ENCODE results near the gene ZIC1.

The ZIC1 gene

DNA sequence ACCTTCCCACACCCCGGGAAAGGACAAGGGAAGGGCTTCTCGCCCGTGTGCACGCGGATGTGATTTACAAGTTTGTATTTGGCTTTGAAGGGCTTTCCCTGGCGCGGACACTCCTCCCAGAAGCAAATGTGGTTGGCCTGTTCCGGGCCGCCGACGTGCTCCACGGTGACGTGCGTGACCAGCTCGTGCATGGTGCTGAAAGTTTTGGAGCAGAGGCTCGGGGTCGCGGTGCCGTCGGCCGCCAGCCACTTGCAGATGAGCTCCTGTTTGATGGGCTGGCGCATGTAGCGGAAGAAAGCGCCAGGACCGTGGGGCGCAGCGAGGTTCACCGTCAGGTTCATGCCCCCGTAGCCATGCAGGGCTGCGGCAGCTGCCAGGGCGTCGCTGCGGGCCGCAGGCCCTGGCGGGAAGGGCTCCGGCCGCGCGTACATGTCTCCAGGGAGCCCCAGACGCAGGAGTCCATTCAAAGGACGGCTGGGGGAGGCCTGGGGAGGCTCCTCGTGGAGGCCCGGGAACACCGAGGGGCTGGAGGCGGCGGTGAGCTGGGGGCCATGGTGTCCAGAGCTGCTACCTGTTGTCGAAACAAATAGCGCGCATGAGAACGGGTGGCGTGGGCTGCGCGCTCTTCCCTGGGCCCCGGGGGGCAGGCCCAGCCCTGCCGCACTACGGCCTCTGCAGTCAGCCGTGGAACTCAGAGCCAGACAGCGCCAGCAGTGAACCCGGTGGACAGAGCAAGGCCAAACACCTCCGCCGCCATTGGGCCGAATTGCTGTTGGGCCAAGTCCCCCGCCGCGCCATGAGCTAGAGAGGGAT, 13.1 kb upstream of the ZIC1 start:
- DNase-seq (ENCODE audit: low spot score) = no peak

- DNase-seq (ENCODE audit: low spot score) = no peak
Observed at GRCh38 chr3:147396712-147397046, 12.5 kb upstream of the ZIC1 start.

DNA sequence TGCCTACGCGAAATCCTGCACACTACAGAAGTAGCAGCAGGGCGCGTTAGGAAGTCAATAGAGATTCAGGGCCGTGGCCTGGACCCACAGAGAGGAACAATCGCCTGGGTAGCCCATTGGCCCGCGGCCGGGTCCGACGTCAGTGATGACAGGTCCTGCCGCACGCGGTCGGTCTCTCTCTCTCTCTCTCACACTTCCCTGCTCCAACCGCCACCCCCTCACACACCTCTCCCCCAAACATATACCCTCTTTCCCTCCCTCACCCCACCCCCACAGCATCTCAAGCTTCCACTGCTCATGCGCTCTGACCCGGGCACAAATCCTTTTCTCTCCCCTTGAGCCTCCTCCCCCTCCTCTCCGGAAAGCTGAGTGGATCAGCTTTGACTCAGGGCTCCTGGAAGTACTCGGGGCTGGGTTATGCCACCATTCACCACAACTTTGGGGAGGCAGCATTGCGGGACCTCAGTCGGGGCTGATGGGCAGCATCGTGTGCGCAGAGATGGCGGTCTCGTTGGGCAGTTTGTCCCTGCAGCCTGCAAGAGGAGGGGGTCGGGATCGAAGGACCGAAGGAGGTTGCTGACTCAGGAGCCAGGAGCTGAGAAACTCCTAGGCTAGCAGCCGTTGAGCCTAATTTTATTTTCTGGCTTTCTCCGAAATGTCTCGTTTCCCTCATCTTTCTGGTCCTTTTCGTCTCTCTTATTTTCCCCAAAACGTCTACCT, 11.8 kb upstream of the ZIC1 start:
- no peak for DNase-seq (ENCODE audit: low spot score)

GRCh38 chr3:147397875-147398812, 11.0 kb upstream of the ZIC1 start:
- no peak for DNase-seq (ENCODE audit: low spot score)

GRCh38 chr3:147398813-147399534, 10.2 kb upstream of the ZIC1 start:
- DNase-seq (ENCODE audit: low spot score) = no peak

DNA sequence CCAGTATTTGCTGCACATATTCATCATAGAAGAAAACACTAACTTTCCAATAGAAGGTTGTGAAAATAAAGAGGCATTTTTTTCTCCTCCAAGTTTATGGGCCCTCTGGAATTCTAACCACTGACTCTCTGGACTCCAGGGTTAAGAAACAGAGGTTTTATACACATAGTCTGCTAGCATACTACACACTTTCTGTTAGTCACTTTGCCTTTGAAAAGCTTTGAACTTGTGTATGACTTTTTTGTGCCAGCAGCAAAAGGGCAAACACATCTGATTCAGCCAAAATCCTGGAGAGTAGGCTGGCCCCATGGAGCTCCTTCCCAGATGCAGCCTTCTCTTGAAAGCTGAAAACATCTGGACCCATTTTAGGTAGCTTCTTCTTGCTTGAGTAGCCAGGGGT, 9.1 kb upstream of the ZIC1 start:
- DNase-seq (ENCODE audit: low spot score) = peak; percentile 19

DNA sequence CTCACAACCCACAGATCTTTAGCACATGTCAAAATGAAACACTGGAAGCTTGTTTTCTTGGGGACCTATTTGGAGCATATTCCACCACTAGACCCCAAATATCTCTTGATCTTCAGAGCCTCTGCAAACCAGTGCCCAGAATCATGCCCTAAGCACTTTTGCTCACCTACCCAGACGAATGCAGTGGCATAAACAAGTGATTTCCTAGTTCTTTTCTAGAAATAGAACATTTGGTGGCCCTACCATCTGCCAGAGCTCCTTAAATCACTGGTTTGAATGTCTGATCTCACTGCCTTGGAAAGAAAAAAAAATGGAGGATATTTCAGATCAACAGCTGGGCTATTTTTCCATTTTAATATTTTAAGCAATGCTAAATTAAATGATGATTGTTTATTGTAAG, 8.2 kb upstream of the ZIC1 start:
- no peak for DNase-seq (ENCODE audit: low spot score)

- no peak for DNase-seq (ENCODE audit: low spot score)
Observed at GRCh38 chr3:147401421-147401820, 7.7 kb upstream of the ZIC1 start.

- no peak for DNase-seq (ENCODE audit: low spot score)
Observed at GRCh38 chr3:147402159-147402558, 7.0 kb upstream of the ZIC1 start.

GRCh38 chr3:147403511-147403910, 5.7 kb upstream of the ZIC1 start:
- DNase-seq (ENCODE audit: low spot score) = no peak

GRCh38 chr3:147404000-147404799, 5.0 kb upstream of the ZIC1 start:
- DNase-seq (ENCODE audit: low spot score) = no peak

GRCh38 chr3:147404800-147405230, 4.3 kb upstream of the ZIC1 start:
- DNase-seq (ENCODE audit: low spot score) = no peak

- DNase-seq (ENCODE audit: low spot score) = no peak
Observed at GRCh38 chr3:147405231-147406027, 3.7 kb upstream of the ZIC1 start.

GRCh38 chr3:147406028-147406931, 2.9 kb upstream of the ZIC1 start, which contains the start of gene ZIC4:
Gene ZIC4 (minus strand): TSS chr3:147406543. CDS start chr3:147402797, 3,746 bp downstream.
- no peak for DNase-seq (ENCODE audit: low spot score)

- no peak for DNase-seq (ENCODE audit: low spot score)
Observed at GRCh38 chr3:147407114-147407497, 2.1 kb upstream of the ZIC1 start.

GRCh38 chr3:147407498-147408187, 1.5 kb upstream of the ZIC1 start:
- no peak for DNase-seq (ENCODE audit: low spot score)

DNA sequence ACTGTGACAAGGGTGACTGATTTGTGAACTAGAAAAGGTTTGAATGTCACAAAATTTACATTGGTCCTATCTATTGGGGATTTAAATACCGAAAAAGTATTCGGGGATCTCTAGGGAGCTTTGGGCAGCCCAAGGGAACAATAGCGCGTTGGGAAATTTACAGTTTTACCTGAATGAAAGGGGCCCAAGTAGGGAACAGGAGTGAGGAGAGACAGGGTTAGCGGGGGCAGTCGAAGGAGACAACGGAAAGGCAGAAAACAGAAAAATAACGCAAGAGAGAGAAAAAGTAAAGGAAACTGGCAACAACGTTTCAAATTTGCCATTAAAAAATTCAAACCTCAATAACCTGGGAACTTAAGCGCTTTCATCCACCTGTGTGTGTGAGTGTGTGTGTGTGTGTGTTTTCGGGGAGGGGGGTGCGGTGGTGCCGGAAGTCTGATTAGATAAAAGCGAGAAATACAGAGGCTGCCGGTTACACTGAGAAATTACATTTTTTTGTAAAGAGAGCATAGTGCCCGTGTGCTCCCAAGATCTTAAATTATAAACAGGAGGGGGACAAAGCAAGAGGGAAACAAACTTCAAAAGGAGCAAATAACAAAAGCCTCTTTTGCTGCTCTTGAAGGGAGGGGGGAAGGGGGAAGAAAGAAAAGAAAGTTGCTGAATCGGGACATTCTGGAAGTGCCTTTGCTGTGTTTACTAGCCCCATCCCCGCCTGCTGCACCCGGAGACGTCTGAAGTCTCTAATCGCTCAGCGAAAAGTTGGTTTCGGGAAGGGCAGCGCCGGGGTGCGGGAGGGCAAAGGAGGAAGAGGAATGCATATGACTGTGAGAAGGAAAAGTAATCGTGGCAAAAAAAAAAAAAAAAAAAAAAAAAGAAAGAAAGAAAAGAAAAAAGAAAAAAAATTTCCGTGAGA, 721 bp upstream of the ZIC1 start:
- DNase-seq (ENCODE audit: low spot score) = peak; percentile 47
